PC-9 (cell line): ENCODE measurements around the gene FUT8. TPM values are rescaled to one million over a fixed set of nuclear protein-coding genes. Genes with fewer than 3 reads are reported as not detected.
A peak's percentile ranks its signal among the peaks of the same experiment; 100 is the strongest.

Source experiments
- BruUV-seq: library from RNA; stranded (reverse); fragments of 400-500 nt; replicated peaks from 2 replicates; lab custom pipeline; 2021; lab: Mats Ljungman, UMichigan
- CTCF ChIA-PET: fragments of 300-600 bp; sonication (Branson Sonifier 250); formaldehyde crosslinking; loops from one replicate; lab custom pipeline; 2022; ENCODE audit warnings: antibody characterized with exemption; lab: Charles Lee
- POLR2A ChIA-PET: fragments of 300-600 bp; sonication (Branson Sonifier 250); formaldehyde crosslinking; loops from one replicate; lab custom pipeline; 2022; ENCODE audit warnings: antibody characterized with exemption; ENCODE audit not compliant: unreplicated experiment; lab: Charles Lee
- DNase-seq, 2 experiments: peaks; one replicate each; pipeline versions ENCODE4 v3.0.0 to v3.0.0-alpha.2; 2015 to 2022; ENCODE audit warnings: mixed read lengths in 1 of 2
- H2AFZ ChIP-seq: fragments of 200-600 bp; sonication (generic); 2 replicates; pipeline ENCODE4 v1.8.1; 2017; ENCODE audit warnings: antibody characterized with exemption
- H3F3A ChIP-seq: fragments of 200-600 bp; sonication (generic); 2 replicates; pipeline ENCODE4 v1.8.1; 2017; ENCODE audit warnings: antibody characterized with exemption, mild to moderate bottlenecking, low read depth; ENCODE audit not compliant: insufficient read depth
- H3K27ac ChIP-seq: fragments of 200-600 bp; sonication (generic); 2 replicates; pipeline ENCODE4 v1.6.1; 2016; ENCODE audit warnings: mixed run types
- H3K27me3 ChIP-seq: fragments of 200-600 bp; sonication (generic); 2 replicates; pipeline ENCODE4 v1.6.1; 2016; ENCODE audit warnings: low read depth, mixed run types; ENCODE audit not compliant: insufficient read depth
- H3K36me3 ChIP-seq: fragments of 200-600 bp; sonication (generic); 2 replicates; pipeline ENCODE4 v1.6.1; 2016; ENCODE audit warnings: low read depth, mixed run types
- H3K4me1 ChIP-seq: fragments of 200-600 bp; sonication (generic); replicated peaks from 2 replicates; pipeline ENCODE4 v1.6.1; 2016; ENCODE audit warnings: mixed run types; ENCODE audit not compliant: insufficient read depth
- H3K4me2 ChIP-seq: fragments of 200-600 bp; sonication (generic); 2 replicates; pipeline ENCODE4 v1.6.1; 2017; ENCODE audit warnings: mixed run types
- H3K4me3 ChIP-seq: fragments of 200-600 bp; sonication (generic); 2 replicates; pipeline ENCODE4 v1.6.1; 2016; ENCODE audit warnings: mixed run types
- H3K79me2 ChIP-seq: fragments of 200-600 bp; sonication (generic); 2 replicates; pipeline ENCODE4 v1.6.1; 2017; ENCODE audit warnings: low read depth, mixed run types
- H3K9me2 ChIP-seq: fragments of 200-600 bp; sonication (generic); 2 replicates; pipeline ENCODE4 v1.8.1; 2017; ENCODE audit warnings: mild to moderate bottlenecking; ENCODE audit not compliant: insufficient read depth
- H3K9me3 ChIP-seq: fragments of 200-600 bp; sonication (generic); 2 replicates; pipeline ENCODE4 v1.8.1; 2016; ENCODE audit warnings: low read depth; ENCODE audit not compliant: insufficient read depth
- H4K20me1 ChIP-seq: fragments of 200-600 bp; sonication (generic); 2 replicates; pipeline ENCODE4 v1.8.1; 2017; ENCODE audit not compliant: insufficient read depth
- CTCF ChIP-seq: fragments of 200-600 bp; sonication (generic); conservative IDR thresholded peaks from 2 replicates; pipeline ENCODE4 v1.6.1; 2017; ENCODE audit warnings: mixed run types, antibody characterized with exemption, mild to moderate bottlenecking, moderate library complexity
- EZH2 ChIP-seq: fragments of 200-600 bp; sonication (generic); IDR thresholded peaks from 2 replicates; pipeline ENCODE4 v1.8.0; 2017; ENCODE audit warnings: antibody characterized with exemption, low read depth
- intact Hi-C: fragments of 100-400 bp; cut with micrococcal nuclease; formaldehyde crosslinking; loops from one replicate; pipeline ENCODE4 v1.10.0; 2022; ENCODE audit not compliant: unreplicated experiment
- total RNA-seq: library from RNA; stranded (reverse); gene quantifications from 2 replicates; pipeline ENCODE4 v1.2.3, GENCODE V29; 2021

FUT8 gene
- total RNA-seq, 1 experiment from 2014 or later = 134 TPM

GRCh38 chr14:65422088-65422834 lies 9.7 kb downstream of the FUT8 start:
- POLR2A ChIA-PET = no interaction called here
- CTCF ChIA-PET = interaction anchor here (0.6 to 0.7 kb wide), 2 partner anchors 101 to 671 kb away, joined by 3 to 8 read pairs; no protein-coding TSS in a partner anchor
- Histone ChIP-seq H3K9me3 (no peaks in the 10 kb centered on the region), H4K20me1 (peaks cover 22% of the 10 kb centered on the region), H3K9me2 (no peaks in the 10 kb centered on the region), H3K4me1 (peaks cover 35% of the 10 kb centered on the region), H3K27ac (peak overlapping the region; percentile 10), H3K4me3 (no peak overlapping the region), H2AFZ (no peak overlapping the region), H3F3A (peaks cover 41% of the 10 kb centered on the region), H3K4me2 (no peak overlapping the region), H3K36me3 (peaks cover 30% of the 10 kb centered on the region), H3K79me2 (peaks cover 100% of the 10 kb centered on the region), H3K27me3 (no peaks in the 10 kb centered on the region)
- intact Hi-C loops = loop anchor here (5.0 kb wide), 1 partner anchor 185 kb away; no protein-coding TSS in a partner anchor
- TF ChIP-seq EZH2 (no peak), CTCF (no peak)
- DNase-seq = peak in 1 of 2 experiments; percentile 12
- no TSS peak for BruUV-seq

- BruUV-seq = no TSS peak
- no peak overlapping the region for H3K4me2 ChIP-seq
- CTCF ChIA-PET = interaction anchor here (1.5 kb wide), 1 partner anchor 8 kb away, joined by 7 read pairs; no protein-coding TSS in a partner anchor
These were observed 11.5 kb downstream of the FUT8 start for GRCh38 chr14:65423982-65424381.

More at GRCh38 chr14:65423982-65424381, 11.5 kb downstream of the FUT8 start:
- peaks cover 20% of the 10 kb centered on the region for H4K20me1 ChIP-seq
- no peak for DNase-seq
- H2AFZ ChIP-seq = no peak overlapping the region
- H3K9me3 ChIP-seq = no peaks in the 10 kb centered on the region
- H3K79me2 ChIP-seq = peaks cover 100% of the 10 kb centered on the region
- no peaks in the 10 kb centered on the region for H3K9me2 ChIP-seq
- H3K27me3 ChIP-seq = no peaks in the 10 kb centered on the region
- H3F3A ChIP-seq = peaks cover 43% of the 10 kb centered on the region
- H3K36me3 ChIP-seq = peaks cover 38% of the 10 kb centered on the region
- no peak overlapping the region for H3K27ac ChIP-seq
- TF ChIP-seq EZH2 = no peak
- no peak for TF ChIP-seq CTCF
- H3K4me3 ChIP-seq = no peak overlapping the region
- H3K4me1 ChIP-seq = peaks cover 29% of the 10 kb centered on the region
- intact Hi-C loops = loop anchor here (5.0 kb wide), 1 partner anchor 183 kb away; no protein-coding TSS in a partner anchor
- POLR2A ChIA-PET = interaction anchor here (0.5 kb wide), 1 partner anchor 82 kb away, joined by 3 read pairs; no protein-coding TSS in a partner anchor
